ENCODE results near the gene TRIM65.
"Not testable (repeated sequence)": the region's sequence is repeated elsewhere in the genome, so short reads cannot be mapped to it uniquely, and the experiment has no call there.

DNA sequence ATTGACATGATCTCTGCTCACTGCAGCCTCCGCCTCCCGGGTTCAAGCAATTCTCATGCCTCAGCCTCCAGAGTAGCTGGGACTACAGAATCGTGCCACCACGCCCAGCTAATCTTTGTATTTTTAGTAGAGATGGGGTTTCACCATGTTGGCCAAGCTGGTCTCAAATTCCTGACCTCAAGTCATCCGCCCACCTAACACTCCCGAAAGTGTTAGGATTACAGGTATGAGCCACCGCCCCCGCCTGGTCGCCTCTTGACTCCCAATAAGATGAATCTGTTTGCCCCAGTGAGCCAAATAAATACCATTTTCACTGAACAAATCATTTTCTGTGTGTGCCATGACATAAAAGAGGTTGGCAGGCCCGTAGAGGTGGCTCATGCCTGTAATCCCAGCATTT lies 37.4 kb downstream of the TRIM65 start:
- TF ChIP-seq, protein P1, sequence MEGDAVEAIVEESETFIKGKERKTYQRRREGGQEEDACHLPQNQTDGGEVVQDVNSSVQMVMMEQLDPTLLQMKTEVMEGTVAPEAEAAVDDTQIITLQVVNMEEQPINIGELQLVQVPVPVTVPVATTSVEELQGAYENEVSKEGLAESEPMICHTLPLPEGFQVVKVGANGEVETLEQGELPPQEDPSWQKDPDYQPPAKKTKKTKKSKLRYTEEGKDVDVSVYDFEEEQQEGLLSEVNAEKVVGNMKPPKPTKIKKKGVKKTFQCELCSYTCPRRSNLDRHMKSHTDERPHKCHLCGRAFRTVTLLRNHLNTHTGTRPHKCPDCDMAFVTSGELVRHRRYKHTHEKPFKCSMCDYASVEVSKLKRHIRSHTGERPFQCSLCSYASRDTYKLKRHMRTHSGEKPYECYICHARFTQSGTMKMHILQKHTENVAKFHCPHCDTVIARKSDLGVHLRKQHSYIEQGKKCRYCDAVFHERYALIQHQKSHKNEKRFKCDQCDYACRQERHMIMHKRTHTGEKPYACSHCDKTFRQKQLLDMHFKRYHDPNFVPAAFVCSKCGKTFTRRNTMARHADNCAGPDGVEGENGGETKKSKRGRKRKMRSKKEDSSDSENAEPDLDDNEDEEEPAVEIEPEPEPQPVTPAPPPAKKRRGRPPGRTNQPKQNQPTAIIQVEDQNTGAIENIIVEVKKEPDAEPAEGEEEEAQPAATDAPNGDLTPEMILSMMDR (IDR thresholded peaks at IDR 0.05): not testable (repeated sequence)
- not testable (repeated sequence) for TF ChIP-seq POLR2A, POLR2AphosphoS5 (IDR thresholded peaks at IDR 0.05)
